Medulla oblongata (tissue), 1 donor: ENCODE measurements around the gene SCFD2.
A peak's percentile ranks its signal among the peaks of the same experiment; 100 is the strongest.
"Not testable (repeated sequence)": the region's sequence is repeated elsewhere in the genome, so short reads cannot be mapped to it uniquely, and the experiment has no call there.

Experiments used
- DNase-seq: peaks from one replicate; pipeline ENCODE4 v3.0.0-alpha.2; 2015; ENCODE audit errors: extremely low spot score

Gene SCFD2

DNA sequence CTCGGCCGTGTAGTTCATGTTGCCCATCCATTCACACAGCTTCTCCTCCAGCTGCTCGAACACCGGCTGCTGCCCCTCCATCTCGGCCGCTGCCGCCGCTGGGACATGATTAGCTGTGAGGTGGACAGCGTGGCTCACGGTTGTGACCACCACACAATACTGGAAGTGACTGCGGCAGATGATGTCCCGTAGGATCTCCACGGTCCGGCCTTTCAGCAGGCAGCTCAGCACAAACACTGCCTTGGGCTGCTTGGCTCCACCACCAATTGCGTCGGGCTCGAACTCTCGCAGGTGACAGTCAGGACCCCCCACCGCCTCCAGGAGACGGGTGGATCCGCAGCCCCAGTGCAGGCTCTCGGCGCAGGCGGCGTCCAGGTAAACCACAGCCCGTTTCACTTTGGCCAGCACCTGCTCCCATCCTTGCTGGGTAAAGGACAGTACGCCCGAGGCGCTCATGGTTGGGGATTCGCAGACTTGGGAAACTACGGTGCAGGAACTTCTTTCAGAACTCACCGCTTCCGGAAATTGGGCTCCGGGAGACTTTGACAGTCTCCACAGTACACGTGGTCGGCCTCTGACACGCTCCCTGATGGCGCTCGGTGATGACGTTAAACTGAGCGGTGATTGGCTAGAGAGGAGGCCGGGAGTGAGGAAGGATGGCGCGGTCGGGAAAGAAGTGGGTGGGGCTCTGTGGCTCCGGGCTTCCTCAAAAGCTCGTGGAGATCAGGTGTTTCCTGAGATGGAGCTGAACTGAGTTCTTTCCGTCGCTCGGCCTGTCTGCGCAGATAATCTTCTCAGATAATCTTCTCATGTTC is at the start of gene SCFD2:
TSS of gene SCFD2 (minus strand) at position 576 of the 815 bp plus-strand sequence.
- peak; percentile 99 for DNase-seq

DNA sequence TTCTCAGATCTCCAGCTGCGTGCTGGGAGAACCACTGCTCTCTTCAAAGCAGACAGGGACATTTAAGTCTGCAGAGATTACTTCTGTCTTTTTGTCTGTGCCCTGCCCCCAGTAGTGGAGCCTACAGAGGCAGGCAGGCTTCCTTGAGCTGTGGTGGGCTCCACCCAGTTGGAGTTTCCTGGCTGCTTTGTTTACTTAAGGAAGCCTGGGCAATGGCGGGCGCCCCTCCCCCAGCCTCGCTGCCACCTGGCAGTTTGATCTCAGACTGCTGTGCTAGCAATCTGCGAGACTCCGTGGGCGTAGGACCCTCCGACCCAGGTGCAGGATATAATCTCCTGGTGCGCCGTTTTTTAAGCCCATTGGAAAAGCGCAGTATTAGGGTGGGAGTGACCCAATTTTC is 43.6 kb upstream of the SCFD2 start:
- DNase-seq = not testable (repeated sequence)

DNA sequence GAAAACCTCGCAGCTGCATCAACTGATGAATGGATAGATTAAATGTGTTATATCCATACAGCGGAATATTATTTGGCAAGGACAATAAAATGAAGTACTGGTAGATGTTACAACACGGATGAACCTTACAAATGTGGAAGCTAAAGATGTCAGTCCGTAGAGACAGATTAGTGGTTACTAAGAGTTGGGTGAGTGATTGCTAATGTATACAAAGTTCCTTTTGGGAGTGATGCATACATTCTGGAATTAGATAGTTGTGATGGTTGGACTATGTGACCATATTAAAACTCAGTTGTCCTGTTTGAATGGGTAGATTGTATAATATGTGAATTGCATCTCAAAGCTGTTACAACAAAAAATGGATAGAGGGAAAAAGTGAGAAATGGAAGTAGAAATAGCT is 14.4 kb upstream of the SCFD2 start:
- DNase-seq = no peak

GRCh38 chr4:53378171-53378482 is 12.3 kb upstream of the SCFD2 start:
- no peak for DNase-seq

- peak; percentile 93 for DNase-seq
These were observed 11.7 kb upstream of the SCFD2 start, which contains the start of gene FIP1L1 for GRCh38 chr4:53377319-53378170. FIP1L1 (plus strand) TSS chr4:53377641; CDS start chr4:53377839, 198 bp downstream.

GRCh38 chr4:53376900-53377299 is 11.0 kb upstream of the SCFD2 start:
- DNase-seq = peak; percentile 8

DNA sequence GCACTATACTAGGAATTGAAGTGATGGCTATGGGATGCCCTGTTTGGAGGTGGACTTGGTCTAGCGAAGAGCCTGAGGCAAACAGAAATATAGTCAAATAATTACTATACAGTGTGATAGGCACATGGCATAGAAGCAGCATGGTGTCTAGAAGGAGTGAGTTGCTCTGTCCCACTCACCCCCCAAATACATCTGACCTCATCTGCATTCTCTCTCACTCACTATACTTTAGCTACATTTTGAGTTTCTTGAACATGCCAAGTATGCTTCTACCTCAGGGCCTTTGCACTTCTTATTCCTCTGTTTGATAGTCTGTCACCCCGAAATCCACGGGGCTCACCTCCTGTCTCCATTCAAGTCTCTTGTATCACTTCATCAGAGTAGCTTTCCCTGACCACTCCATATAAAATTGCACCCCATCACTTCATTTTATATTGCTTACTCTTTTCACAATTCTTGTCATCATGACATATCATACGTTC is 9.0 kb upstream of the SCFD2 start:
- DNase-seq = no peak

- no peak for DNase-seq
These were observed 6.1 kb upstream of the SCFD2 start for GRCh38 chr4:53371843-53372521.

DNA sequence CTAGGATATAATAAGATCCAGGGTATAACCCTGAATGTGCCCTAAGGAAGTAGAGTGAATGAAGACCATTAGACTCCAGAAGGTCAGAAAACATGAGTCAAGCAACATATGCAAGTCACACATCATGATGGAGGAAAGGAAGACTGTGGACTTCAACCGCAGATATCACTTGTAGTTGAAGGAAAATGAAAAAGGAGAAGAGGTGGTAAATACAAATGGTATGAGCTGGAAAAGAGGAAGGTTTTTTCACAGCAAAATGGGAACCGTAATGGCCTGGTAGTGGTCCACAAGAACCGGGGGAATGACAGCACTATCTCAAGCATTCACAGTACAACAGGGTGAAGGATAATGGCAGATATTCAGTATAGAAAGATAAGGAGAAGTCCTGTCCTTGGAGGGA is 5.2 kb upstream of the SCFD2 start:
- no peak for DNase-seq

- DNase-seq = no peak
These were observed 1.9 kb upstream of the SCFD2 start for GRCh38 chr4:53367721-53368120.

DNA sequence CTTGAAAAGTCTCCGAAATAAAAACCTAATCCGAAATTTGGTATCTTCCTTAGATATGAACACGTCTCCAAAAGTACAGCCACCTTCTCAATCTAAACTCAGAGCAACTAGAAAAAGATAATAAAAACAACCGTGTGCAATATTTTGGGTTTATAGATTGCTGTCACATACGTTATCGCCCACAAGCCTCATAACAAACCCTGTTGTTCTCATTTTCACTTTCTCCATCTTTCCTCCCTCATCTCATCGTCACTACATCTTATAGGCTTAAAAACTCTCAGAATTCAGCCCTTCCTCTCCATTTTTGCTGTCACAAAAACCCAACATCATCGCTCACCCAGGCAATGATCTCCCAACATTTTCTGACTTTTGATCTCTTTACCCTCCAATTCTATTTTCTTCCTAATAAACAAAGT is 448 bp upstream of the SCFD2 start:
- no peak for DNase-seq

GRCh38 chr4:53365121-53365485 is 758 bp downstream of the SCFD2 start:
- no peak for DNase-seq

- DNase-seq = no peak
These were observed 1.2 kb downstream of the SCFD2 start for GRCh38 chr4:53364624-53365023.

- no peak for DNase-seq
These were observed 3.8 kb downstream of the SCFD2 start for GRCh38 chr4:53362093-53362492.

- DNase-seq = no peak
These were observed 4.4 kb downstream of the SCFD2 start for GRCh38 chr4:53361451-53361850.

GRCh38 chr4:53355930-53356521 is 9.8 kb downstream of the SCFD2 start:
- DNase-seq = no peak

- DNase-seq = no peak
These were observed 11.7 kb downstream of the SCFD2 start for GRCh38 chr4:53354012-53354722.

DNA sequence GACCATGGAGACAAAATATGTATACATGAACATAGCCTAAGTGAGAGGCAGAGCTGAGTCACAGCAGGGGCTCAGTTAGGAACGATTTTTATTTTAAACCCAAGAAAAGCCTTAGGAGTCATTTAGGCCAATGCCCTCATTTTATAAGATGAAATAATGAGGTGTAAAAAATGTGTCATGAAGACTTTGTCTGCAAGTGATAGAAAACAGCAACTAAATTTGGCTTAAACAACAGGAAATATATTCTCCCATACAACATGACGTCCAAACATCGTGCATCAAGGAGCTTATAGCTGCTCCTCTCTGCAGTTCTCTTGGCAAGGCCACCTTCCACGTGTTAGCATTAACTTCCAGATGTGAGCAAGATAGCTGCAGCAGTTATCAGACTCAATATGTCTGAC is 16.8 kb downstream of the SCFD2 start:
- no peak for DNase-seq

DNA sequence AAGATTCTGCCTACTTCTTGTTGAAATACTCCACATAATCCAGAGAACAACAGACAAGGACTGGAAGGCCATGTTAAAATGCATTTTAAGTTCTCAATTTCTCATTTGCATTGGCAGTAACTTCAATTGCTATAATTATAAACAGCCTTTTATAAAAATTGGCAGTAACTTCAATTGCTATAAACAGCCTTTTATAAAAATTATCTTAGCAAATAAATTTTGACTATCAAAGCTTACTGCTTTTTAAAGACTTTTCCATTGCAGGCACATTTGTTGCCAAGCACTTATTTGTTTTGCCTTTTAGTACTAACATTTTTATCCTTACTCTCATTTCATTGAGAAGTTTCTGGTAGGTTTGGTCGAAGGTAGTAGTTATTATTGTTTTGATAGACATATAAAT is 17.8 kb downstream of the SCFD2 start:
- no peak for DNase-seq

DNA sequence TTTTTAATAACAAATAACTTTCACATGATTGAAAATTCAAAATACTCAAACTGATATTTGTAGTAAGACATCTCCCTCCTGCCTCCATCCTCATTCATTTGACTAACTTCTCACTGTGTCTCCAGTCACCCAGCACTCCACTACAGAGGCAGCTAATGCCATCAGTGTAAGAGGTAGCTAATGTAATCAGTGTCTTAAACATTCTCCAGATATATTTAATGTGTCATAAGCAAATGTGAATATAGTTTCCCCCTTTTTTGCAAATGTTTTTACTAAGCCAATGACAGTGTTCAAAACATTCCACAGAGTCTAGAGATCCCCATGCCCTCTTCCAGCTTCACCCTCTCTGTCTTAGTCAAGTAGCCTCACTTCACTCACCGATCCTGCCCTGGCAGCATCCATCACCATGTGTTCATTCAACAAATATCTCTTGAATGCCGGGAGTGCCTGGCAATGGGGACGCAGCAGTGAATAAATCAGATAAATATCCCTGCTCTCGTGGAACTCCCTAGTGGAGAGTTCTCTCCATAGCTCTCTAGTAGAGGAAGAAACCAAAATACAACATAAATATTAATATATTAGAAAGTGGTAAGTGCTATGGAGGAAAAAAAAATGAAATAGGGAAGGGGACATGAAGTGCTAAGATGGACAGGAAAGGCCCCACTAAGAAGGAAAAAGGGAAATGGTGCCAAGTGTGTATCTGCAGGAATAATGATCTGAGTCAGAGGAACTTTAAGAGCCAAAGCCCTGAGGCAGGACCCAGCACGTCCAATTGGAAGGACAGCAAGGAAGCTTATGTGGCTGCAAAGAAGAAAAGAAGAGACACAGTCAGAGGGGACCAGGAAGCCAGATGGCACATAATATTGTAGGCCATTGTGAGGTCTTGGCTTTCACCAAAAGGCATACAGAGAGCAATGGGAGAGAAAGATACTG is 18.7 kb downstream of the SCFD2 start:
- DNase-seq = peak; percentile 18
